ENCODE measurements around the gene CFAP107.

The CFAP107 gene

GRCh38 chr1:12739613-12740012 lies 6.4 kb upstream of the CFAP107 start:
- no peak for DNase-seq (ENCODE audit: insufficient read length, low spot score)
- no peak for FAIRE-seq

GRCh38 chr1:12741946-12742345 lies 4.1 kb upstream of the CFAP107 start:
- FAIRE-seq = no peak
- DNase-seq (ENCODE audit: insufficient read length, low spot score) = no peak

- DNase-seq (ENCODE audit: insufficient read length, low spot score) = no peak
- no peak for FAIRE-seq
Observed at GRCh38 chr1:12745126-12745991, 641 bp upstream of the CFAP107 start.

GRCh38 chr1:12748778-12749355 lies 2.9 kb downstream of the CFAP107 start:
- FAIRE-seq (no peak), DNase-seq (ENCODE audit: insufficient read length, low spot score) (no peak)

GRCh38 chr1:12754738-12755137 lies 8.7 kb downstream of the CFAP107 start:
- no peak for DNase-seq (ENCODE audit: insufficient read length, low spot score)
- no peak for FAIRE-seq

GRCh38 chr1:12756273-12756672 lies 10.3 kb downstream of the CFAP107 start:
- no peak for FAIRE-seq
- no peak for DNase-seq (ENCODE audit: insufficient read length, low spot score)

GRCh38 chr1:12756768-12757413 lies 10.9 kb downstream of the CFAP107 start:
- no peak for FAIRE-seq

GRCh38 chr1:12757836-12758235 lies 11.8 kb downstream of the CFAP107 start:
- FAIRE-seq = no peak
- no peak for DNase-seq (ENCODE audit: insufficient read length, low spot score)

More at GRCh38 chr1:12756768-12757413, 10.9 kb downstream of the CFAP107 start:
- DNase-seq (ENCODE audit: insufficient read length, low spot score) = no peak

GRCh38 chr1:12760256-12760795 lies 14.3 kb downstream of the CFAP107 start:
- FAIRE-seq (no peak), DNase-seq (ENCODE audit: insufficient read length, low spot score) (no peak)

- FAIRE-seq (no peak), DNase-seq (ENCODE audit: insufficient read length, low spot score) (no peak)
Observed at GRCh38 chr1:12761781-12762180, 15.8 kb downstream of the CFAP107 start.

GRCh38 chr1:12762766-12763165 lies 16.8 kb downstream of the CFAP107 start:
- no peak for DNase-seq (ENCODE audit: insufficient read length, low spot score)
- FAIRE-seq = no peak

- no peak for FAIRE-seq
- DNase-seq (ENCODE audit: insufficient read length, low spot score) = no peak
Observed at GRCh38 chr1:12763479-12763878, 17.5 kb downstream of the CFAP107 start.

GRCh38 chr1:12764016-12764415 lies 18.0 kb downstream of the CFAP107 start:
- FAIRE-seq (no peak), DNase-seq (ENCODE audit: insufficient read length, low spot score) (no peak)

GRCh38 chr1:12769031-12769430 lies 23.0 kb downstream of the CFAP107 start:
- no peak for FAIRE-seq
- no peak for DNase-seq (ENCODE audit: insufficient read length, low spot score)

- DNase-seq (ENCODE audit: insufficient read length, low spot score) (no peak), FAIRE-seq (no peak)
Observed at GRCh38 chr1:12769976-12770505, 24.0 kb downstream of the CFAP107 start.

GRCh38 chr1:12770620-12771019 lies 24.6 kb downstream of the CFAP107 start:
- FAIRE-seq (no peak), DNase-seq (ENCODE audit: insufficient read length, low spot score) (no peak)

- DNase-seq (ENCODE audit: insufficient read length, low spot score) (no peak), FAIRE-seq (no peak)
Observed at GRCh38 chr1:12771186-12771585, 25.2 kb downstream of the CFAP107 start.

GRCh38 chr1:12772520-12772919 lies 26.5 kb downstream of the CFAP107 start:
- DNase-seq (ENCODE audit: insufficient read length, low spot score) (no peak), FAIRE-seq (no peak)

GRCh38 chr1:12773438-12773837 lies 27.4 kb downstream of the CFAP107 start, which contains the start of gene PRAMEF12:
Gene PRAMEF12 (plus strand): TSS chr1:12773738. CDS start chr1:12774868, 1,130 bp downstream.
- DNase-seq (ENCODE audit: insufficient read length, low spot score) (no peak), FAIRE-seq (no peak)

- no peak for FAIRE-seq
- no peak for DNase-seq (ENCODE audit: insufficient read length, low spot score)
Observed at GRCh38 chr1:12774801-12775345, 28.9 kb downstream of the CFAP107 start.

GRCh38 chr1:12775443-12775842 lies 29.4 kb downstream of the CFAP107 start:
- DNase-seq (ENCODE audit: insufficient read length, low spot score) (no peak), FAIRE-seq (no peak)

Data from GM19239 (cell line).